Measurements from ENCODE around the gene BHLHA9.

Gene BHLHA9

DNA sequence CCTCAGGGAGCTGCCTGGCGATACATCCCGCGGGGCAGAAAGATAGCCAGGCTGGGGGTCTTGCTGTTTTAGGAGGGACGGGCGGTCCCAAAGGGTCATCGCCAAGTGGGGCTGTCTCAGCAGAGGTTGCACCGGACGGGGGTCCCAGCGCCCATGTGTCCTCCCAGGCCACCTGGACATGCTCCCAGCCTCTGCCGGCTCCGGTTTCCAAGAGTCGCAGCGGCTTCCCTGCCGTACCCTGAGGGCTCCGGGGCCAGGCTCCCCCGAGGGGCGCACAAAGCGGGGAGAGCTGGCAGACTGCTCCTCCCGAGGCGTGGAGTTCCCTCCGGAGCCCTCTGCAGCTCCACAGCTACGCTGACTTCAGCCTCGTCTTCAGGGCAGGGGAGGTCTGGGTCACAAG lies 10.4 kb downstream of the BHLHA9 start:
- no peaks in the 10 kb centered on the region; the same call in 1 of the 2 replicates for H3F3A ChIP-seq (ENCODE audit: low read depth)
- no peak for TF ChIP-seq CTCF (conservative IDR thresholded peaks at IDR 0.05; ENCODE audit: low read length)
- H3K9me2 ChIP-seq (replicated peaks; ENCODE audit: low read depth, low read length): no peaks in the 10 kb centered on the region
- H3K9ac ChIP-seq (ENCODE audit: low read depth, low read length, poor library complexity, severe bottlenecking): no peak overlapping the region
- no peak overlapping the region for H3K4me2 ChIP-seq (ENCODE audit: low read depth, low read length, poor library complexity, severe bottlenecking)
- peaks cover 4% of the 10 kb centered on the region for H3K4me1 ChIP-seq (ENCODE audit: insufficient read depth, low read length, poor library complexity, severe bottlenecking)
- H2AFZ ChIP-seq (ENCODE audit: low read length): no peak overlapping the region
- no peaks in the 10 kb centered on the region for H3K79me2 ChIP-seq (ENCODE audit: insufficient read depth, low read length)
- no peaks in the 10 kb centered on the region for H3K27me3 ChIP-seq (ENCODE audit: insufficient read depth, low read length, poor library complexity, severe bottlenecking)
- no peaks in the 10 kb centered on the region for H4K20me1 ChIP-seq (ENCODE audit: insufficient read depth, low read length, poor library complexity, severe bottlenecking)
- no peaks in the 10 kb centered on the region for H3K36me3 ChIP-seq (ENCODE audit: insufficient read depth, low read length)
- H3K9me3 ChIP-seq (ENCODE audit: insufficient read depth, low read depth, low read length): no peaks in the 10 kb centered on the region
- H3K4me3 ChIP-seq (ENCODE audit: low read length, poor library complexity, severe bottlenecking): no peak overlapping the region

DNA sequence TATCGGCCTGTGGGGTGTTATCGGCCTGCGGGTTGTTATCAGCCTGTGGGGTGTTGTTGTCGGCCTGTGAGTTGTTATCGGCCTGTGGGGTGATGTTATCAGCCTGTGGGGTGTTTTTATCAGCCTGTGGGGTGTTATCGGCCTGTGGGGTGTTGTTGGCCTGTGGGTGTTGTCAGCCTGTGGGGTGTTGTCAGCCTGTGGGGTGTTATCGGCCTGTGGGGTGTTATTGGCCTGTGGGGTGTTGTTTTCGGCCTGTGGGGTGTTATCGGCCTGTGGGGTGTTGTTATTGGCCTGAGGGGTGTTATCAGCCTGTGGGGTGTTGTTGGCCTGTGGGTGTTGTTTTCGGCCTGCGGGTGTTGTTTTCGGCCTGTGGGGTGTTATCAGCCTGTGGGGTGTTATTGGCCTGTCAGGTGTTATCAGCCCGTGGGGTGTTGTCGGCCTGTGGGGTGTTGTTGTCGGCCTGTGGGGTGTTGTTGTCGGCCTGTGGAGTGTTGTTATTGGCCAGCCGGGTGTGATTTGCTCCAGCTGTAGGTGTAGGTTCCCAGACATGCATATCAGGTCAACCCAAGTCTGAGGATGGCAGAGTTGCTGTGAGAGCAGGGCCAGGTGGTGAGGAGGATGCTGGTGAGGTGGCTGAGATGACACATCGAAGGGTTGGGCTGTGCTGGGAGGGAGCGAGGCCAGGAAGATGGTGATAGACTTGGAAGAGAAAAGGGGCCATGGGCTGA lies 16.3 kb downstream of the BHLHA9 start:
- Histone ChIP-seq H3K36me3 (ENCODE audit: insufficient read depth, low read length) (no peaks in the 10 kb centered on the region), H3K9ac (ENCODE audit: low read depth, low read length, poor library complexity, severe bottlenecking) (no peak overlapping the region), H3K4me3 (ENCODE audit: low read length, poor library complexity, severe bottlenecking) (no peak overlapping the region), H3F3A (ENCODE audit: low read depth) (no peaks in the 10 kb centered on the region; the same call in 1 of the 2 replicates), H3K4me2 (ENCODE audit: low read depth, low read length, poor library complexity, severe bottlenecking) (no peak overlapping the region), H3K79me2 (ENCODE audit: insufficient read depth, low read length) (no peaks in the 10 kb centered on the region), H2AFZ (ENCODE audit: low read length) (no peak overlapping the region), H3K4me1 (ENCODE audit: insufficient read depth, low read length, poor library complexity, severe bottlenecking) (no peaks in the 10 kb centered on the region), H3K27me3 (ENCODE audit: insufficient read depth, low read length, poor library complexity, severe bottlenecking) (no peaks in the 10 kb centered on the region), H4K20me1 (ENCODE audit: insufficient read depth, low read length, poor library complexity, severe bottlenecking) (no peaks in the 10 kb centered on the region), H3K9me2 (replicated peaks; ENCODE audit: low read depth, low read length) (no peaks in the 10 kb centered on the region), H3K9me3 (ENCODE audit: insufficient read depth, low read depth, low read length) (no peaks in the 10 kb centered on the region; the same call in 1 of the 2 replicates)
- TF ChIP-seq EZH2phosphoT487 (IDR thresholded peaks at IDR 0.05; ENCODE audit: borderline replicate concordance) (no peak), CTCF (conservative IDR thresholded peaks at IDR 0.05; ENCODE audit: low read length) (no peak)

DNA sequence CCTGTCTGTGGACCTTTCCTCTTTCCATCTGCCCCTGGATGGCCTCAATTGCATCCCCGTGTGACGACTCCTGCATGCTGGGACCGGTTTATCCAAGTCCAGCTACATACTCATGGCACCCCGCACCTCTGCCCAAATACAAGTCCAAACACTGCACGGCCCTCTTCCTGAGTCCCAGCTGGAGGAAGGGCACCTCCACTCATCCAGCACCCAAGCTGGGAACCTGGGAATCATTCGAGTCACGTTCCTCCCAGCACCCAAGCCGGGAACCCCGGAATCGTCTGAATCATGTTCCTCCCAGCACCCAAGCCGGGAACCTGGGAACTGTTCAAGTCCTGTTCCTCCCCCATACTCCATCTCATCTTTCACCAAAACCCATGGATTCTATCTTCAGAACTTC lies 19.5 kb downstream of the BHLHA9 start:
- no peak for TF ChIP-seq CTCF (conservative IDR thresholded peaks at IDR 0.05; ENCODE audit: low read length)
- no peak for TF ChIP-seq EZH2phosphoT487 (IDR thresholded peaks at IDR 0.05; ENCODE audit: borderline replicate concordance)
- peaks cover 11% of the 10 kb centered on the region for H3K4me1 ChIP-seq (ENCODE audit: insufficient read depth, low read length, poor library complexity, severe bottlenecking)

More for the DNA sequence above, 19.5 kb downstream of the BHLHA9 start:
- no peaks in the 10 kb centered on the region; the same call in 1 of the 2 replicates for H3K9me3 ChIP-seq (ENCODE audit: insufficient read depth, low read depth, low read length)
- no peaks in the 10 kb centered on the region for H3K36me3 ChIP-seq (ENCODE audit: insufficient read depth, low read length)
- no peak overlapping the region for H2AFZ ChIP-seq (ENCODE audit: low read length)
- H3K4me2 ChIP-seq (ENCODE audit: low read depth, low read length, poor library complexity, severe bottlenecking): no peak overlapping the region
- H3K9me2 ChIP-seq (replicated peaks; ENCODE audit: low read depth, low read length): no peaks in the 10 kb centered on the region
- no peaks in the 10 kb centered on the region for H3K27me3 ChIP-seq (ENCODE audit: insufficient read depth, low read length, poor library complexity, severe bottlenecking)
- no peak overlapping the region for H3K4me3 ChIP-seq (ENCODE audit: low read length, poor library complexity, severe bottlenecking)
- no peaks in the 10 kb centered on the region for H3F3A ChIP-seq (ENCODE audit: low read depth)
- no peaks in the 10 kb centered on the region for H4K20me1 ChIP-seq (ENCODE audit: insufficient read depth, low read length, poor library complexity, severe bottlenecking)
- no peaks in the 10 kb centered on the region for H3K79me2 ChIP-seq (ENCODE audit: insufficient read depth, low read length)
- H3K9ac ChIP-seq (ENCODE audit: low read depth, low read length, poor library complexity, severe bottlenecking): no peak overlapping the region

Data from Loucy (cell line).